OCI-LY1 (cell line): ENCODE measurements around the gene PDZD2.

Experiments
- H2AFZ ChIP-seq: fragments of 200-600 bp; sonication (generic), shearing (Covaris generic); 2 replicates; pipeline ENCODE4 v1.6.0; 2014; ENCODE audit warnings: antibody characterized with exemption, mild to moderate bottlenecking, low read length
- H3F3A ChIP-seq: fragments of 200-600 bp; sonication (generic), shearing (Covaris generic); 2 replicates; pipeline ENCODE4 v1.6.0; 2014; ENCODE audit warnings: mild to moderate bottlenecking, antibody characterized with exemption, low read length, moderate library complexity; ENCODE audit not compliant: insufficient read depth
- H3K27ac ChIP-seq: fragments of 200-600 bp; sonication (generic); 2 replicates; pipeline ENCODE4 v1.5.1; 2014; ENCODE audit warnings: low read length, mixed run types, mild to moderate bottlenecking, low read depth; ENCODE audit not compliant: poor library complexity, severe bottlenecking
- H3K27me3 ChIP-seq: fragments of 200-600 bp; sonication (generic); 2 replicates; pipeline ENCODE4 v1.6.0; 2014; ENCODE audit warnings: antibody characterized with exemption, mild to moderate bottlenecking, low read length, moderate library complexity; ENCODE audit not compliant: insufficient read depth
- H3K36me3 ChIP-seq: fragments of 200-600 bp; sonication (generic); 2 replicates; pipeline ENCODE4 v1.6.1; 2014; ENCODE audit warnings: mild to moderate bottlenecking, antibody characterized with exemption, low read length, moderate library complexity, mixed read lengths; ENCODE audit not compliant: insufficient read depth
- H3K4me1 ChIP-seq: fragments of 200-600 bp; sonication (generic); 2 replicates; pipeline ENCODE4 v1.5.1; 2014; ENCODE audit warnings: mild to moderate bottlenecking, low read length, moderate library complexity; ENCODE audit not compliant: insufficient read depth, severe bottlenecking
- H3K4me2 ChIP-seq: fragments of 200-600 bp; sonication (generic), shearing (Covaris generic); 2 replicates; pipeline ENCODE4 v1.6.1; 2014; ENCODE audit warnings: low read length
- H3K4me3 ChIP-seq: fragments of 200-600 bp; sonication (generic); 2 replicates; pipeline ENCODE4 v1.5.1; 2014; ENCODE audit warnings: low read length, low read depth, mild to moderate bottlenecking, mixed read lengths; ENCODE audit not compliant: poor library complexity, severe bottlenecking
- H3K79me2 ChIP-seq: fragments of 200-600 bp; shearing (Covaris generic); 2 replicates; pipeline ENCODE4 v1.6.1; 2016; ENCODE audit warnings: mixed run types, low read length, mixed read lengths; ENCODE audit not compliant: insufficient read depth
- H3K9ac ChIP-seq: fragments of 200-600 bp; sonication (generic), shearing (Covaris generic); 2 replicates; pipeline ENCODE4 v1.6.1; 2014; ENCODE audit warnings: mild to moderate bottlenecking, low read length, mixed read lengths
- H3K9me2 ChIP-seq: fragments of 200-600 bp; sonication (generic), shearing (Covaris generic); 2 replicates; pipeline ENCODE4 v1.6.1; 2014; ENCODE audit warnings: low read depth, mild to moderate bottlenecking, low read length, mixed read lengths
- H3K9me3 ChIP-seq: fragments of 200-600 bp; shearing (Covaris generic); 2 replicates; pipeline ENCODE4 v1.6.1; 2014; ENCODE audit warnings: low read length, mixed read lengths
- H4K20me1 ChIP-seq: fragments of 200-600 bp; sonication (generic), shearing (Covaris generic); 2 replicates; pipeline ENCODE4 v1.6.0; 2016; ENCODE audit warnings: mild to moderate bottlenecking, low read length; ENCODE audit not compliant: insufficient read depth
- EZH2 ChIP-seq: fragments of 200-600 bp; sonication (generic), shearing (Covaris generic); IDR thresholded peaks from 2 replicates; pipeline ENCODE4 v1.8.0; 2017; ENCODE audit warnings: borderline replicate concordance, mixed run types, mild to moderate bottlenecking, antibody characterized with exemption, low read length, moderate library complexity, mixed read lengths
- TF ChIP-seq, protein P1 (sequence below): fragments of 200-600 bp; sonication (generic), shearing (Covaris generic); IDR thresholded peaks from 2 replicates; pipeline ENCODE4 v1.5.1; 2017; ENCODE audit warnings: mild to moderate bottlenecking, antibody characterized with exemption, low read length, moderate library complexity, mixed read lengths

Gene PDZD2

DNA sequence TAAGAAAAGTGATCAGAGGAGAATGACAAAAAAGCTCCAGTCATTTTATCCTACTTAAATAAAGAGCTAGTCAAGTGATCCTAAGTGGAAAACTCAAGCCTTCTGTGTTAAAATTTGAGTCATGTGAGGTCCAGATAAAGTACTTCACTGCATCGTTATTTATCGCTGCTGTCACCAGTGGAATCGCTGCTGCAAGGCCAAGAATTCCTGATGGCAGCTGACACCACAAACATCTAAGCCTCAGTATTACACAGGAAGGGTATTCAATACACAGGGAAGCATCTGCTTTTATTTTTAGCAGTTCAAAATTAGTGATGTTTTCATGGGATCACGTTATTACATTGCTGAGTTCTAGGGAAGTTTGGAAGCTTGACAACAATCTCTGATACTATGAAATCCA is 344.9 kb downstream of the PDZD2 start:
- no peaks in the 10 kb centered on the region for H3K9me3 ChIP-seq
- H3K4me2 ChIP-seq, result no peak overlapping the region
- H4K20me1 ChIP-seq, result no peaks in the 10 kb centered on the region
- no peaks in the 10 kb centered on the region for H3K27me3 ChIP-seq
- H3K4me3 ChIP-seq, result no peak overlapping the region
- no peak for TF ChIP-seq EZH2
- TF ChIP-seq, protein P1, sequence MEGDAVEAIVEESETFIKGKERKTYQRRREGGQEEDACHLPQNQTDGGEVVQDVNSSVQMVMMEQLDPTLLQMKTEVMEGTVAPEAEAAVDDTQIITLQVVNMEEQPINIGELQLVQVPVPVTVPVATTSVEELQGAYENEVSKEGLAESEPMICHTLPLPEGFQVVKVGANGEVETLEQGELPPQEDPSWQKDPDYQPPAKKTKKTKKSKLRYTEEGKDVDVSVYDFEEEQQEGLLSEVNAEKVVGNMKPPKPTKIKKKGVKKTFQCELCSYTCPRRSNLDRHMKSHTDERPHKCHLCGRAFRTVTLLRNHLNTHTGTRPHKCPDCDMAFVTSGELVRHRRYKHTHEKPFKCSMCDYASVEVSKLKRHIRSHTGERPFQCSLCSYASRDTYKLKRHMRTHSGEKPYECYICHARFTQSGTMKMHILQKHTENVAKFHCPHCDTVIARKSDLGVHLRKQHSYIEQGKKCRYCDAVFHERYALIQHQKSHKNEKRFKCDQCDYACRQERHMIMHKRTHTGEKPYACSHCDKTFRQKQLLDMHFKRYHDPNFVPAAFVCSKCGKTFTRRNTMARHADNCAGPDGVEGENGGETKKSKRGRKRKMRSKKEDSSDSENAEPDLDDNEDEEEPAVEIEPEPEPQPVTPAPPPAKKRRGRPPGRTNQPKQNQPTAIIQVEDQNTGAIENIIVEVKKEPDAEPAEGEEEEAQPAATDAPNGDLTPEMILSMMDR, result no peak
- no peaks in the 10 kb centered on the region for H3K9me2 ChIP-seq
- no peaks in the 10 kb centered on the region for H3K36me3 ChIP-seq
- no peak overlapping the region for H3K9ac ChIP-seq
- H3F3A ChIP-seq, result no peaks in the 10 kb centered on the region
- peaks cover 3% of the 10 kb centered on the region for H3K4me1 ChIP-seq
- H3K79me2 ChIP-seq, result no peaks in the 10 kb centered on the region
- H3K27ac ChIP-seq, result no peak overlapping the region
- H2AFZ ChIP-seq, result no peak overlapping the region

DNA sequence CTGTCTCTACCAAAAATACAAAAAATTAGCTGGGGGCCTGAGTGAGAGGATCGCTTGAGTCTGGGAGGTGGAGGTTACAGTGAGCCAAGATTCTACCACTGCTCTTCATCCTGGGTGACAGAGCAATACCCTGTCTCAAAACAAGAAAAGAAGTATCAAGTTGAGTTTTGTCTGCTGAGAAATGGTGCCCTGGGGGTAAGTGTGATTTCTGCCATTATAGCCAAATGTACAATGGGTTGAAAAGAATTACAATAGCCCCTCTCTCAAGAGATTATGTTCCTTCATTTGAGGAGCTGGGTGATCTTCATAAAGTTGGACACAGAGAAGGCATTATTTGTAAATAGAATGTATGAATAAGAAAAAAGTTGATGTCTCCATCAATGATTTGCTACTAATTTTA is 345.8 kb downstream of the PDZD2 start:
- Histone ChIP-seq H3K79me2 (no peaks in the 10 kb centered on the region), H3K4me3 (no peak overlapping the region), H3K4me1 (no peaks in the 10 kb centered on the region), H3K4me2 (no peak overlapping the region), H3K9ac (no peak overlapping the region), H3K9me3 (no peaks in the 10 kb centered on the region), H3K27ac (no peak overlapping the region), H4K20me1 (no peaks in the 10 kb centered on the region), H3K27me3 (no peaks in the 10 kb centered on the region), H3K9me2 (no peaks in the 10 kb centered on the region), H3K36me3 (no peaks in the 10 kb centered on the region), H3F3A (no peaks in the 10 kb centered on the region), H2AFZ (no peak overlapping the region)
- no peak for TF ChIP-seq EZH2
- TF ChIP-seq, protein P1, result no peak

DNA sequence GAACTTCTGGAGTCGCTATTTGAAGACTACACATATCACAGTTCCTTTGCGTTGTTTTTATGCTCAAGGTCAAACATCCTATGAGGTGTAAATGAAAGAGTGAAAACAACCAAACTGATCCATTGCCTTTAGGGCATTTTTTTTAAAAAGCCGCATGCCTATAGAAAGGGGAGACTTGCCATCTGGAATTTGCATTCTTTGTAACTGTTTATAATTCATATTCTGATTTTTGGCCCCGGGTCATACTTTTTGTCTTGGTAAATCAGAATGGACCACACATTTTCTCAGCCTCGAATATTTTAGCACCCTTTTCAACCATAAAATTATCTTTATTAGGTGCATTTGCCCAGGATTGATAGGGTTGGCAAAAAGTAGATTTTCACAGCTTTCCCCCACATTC is 347.2 kb downstream of the PDZD2 start:
- Histone ChIP-seq H3K4me1 (peaks cover 14% of the 10 kb centered on the region), H3F3A (no peaks in the 10 kb centered on the region), H3K27me3 (no peaks in the 10 kb centered on the region), H3K27ac (no peak overlapping the region), H3K9me3 (no peaks in the 10 kb centered on the region), H3K9me2 (no peaks in the 10 kb centered on the region), H3K4me2 (no peak overlapping the region), H3K9ac (no peak overlapping the region), H3K36me3 (no peaks in the 10 kb centered on the region), H3K4me3 (no peak overlapping the region), H4K20me1 (no peaks in the 10 kb centered on the region), H3K79me2 (no peaks in the 10 kb centered on the region), H2AFZ (no peak overlapping the region)
- no peak for TF ChIP-seq EZH2
- TF ChIP-seq, protein P1, result no peak
